ENCODE measurements around the gene MAN1C1. TPM values are rescaled to one million over a fixed set of nuclear protein-coding genes. Genes with fewer than 3 reads are reported as not detected.
A peak's percentile ranks its signal among the peaks of the same experiment; 100 is the strongest.

MAN1C1 gene
- total and polyA plus RNA-seq, 9 of the 15 experiments (the other 6 are each of a cell fraction or from before 2014, with no cell fraction given) = 0.04 to 0.44 (median 0.10) TPM; not detected in 3

GRCh38 chr1:25661043-25661815 is 44.6 kb downstream of the MAN1C1 start:
- in situ Hi-C loops (cut with MboI) = no loop called here
- intact Hi-C loops (cut with micrococcal nuclease) = no loop called here
- no TSS peak for BruUV-seq (replicated peaks)
- no peaks in the 10 kb centered on the region for H3K36me3 ChIP-seq (ENCODE audit: control insufficient read depth, insufficient read depth, low read length)
- no peaks in the 10 kb centered on the region for H3K9me3 ChIP-seq (replicated peaks; ENCODE audit: control insufficient read depth, insufficient read depth, low read depth, low read length)
- H3K4me3 ChIP-seq = no peak overlapping the region
- H2AFZ ChIP-seq (ENCODE audit: low read depth, low read length) = no peak overlapping the region
- no peak overlapping the region for H3K9ac ChIP-seq (ENCODE audit: insufficient read depth in 1 of 2, low read depth in 2 of 2, low read length in 2 of 2)
- ATAC-seq = no peak
- TF ChIP-seq CEBPB (tag; IDR thresholded peaks at IDR 0.05) = no peak
- TF ChIP-seq MYC (IDR thresholded peaks at IDR 0.05; ENCODE audit: low read depth, low read length) = no peak
- no peak for TF ChIP-seq MYC (CRISPR knock-in tag; IDR thresholded peaks at IDR 0.05; ENCODE audit: borderline replicate concordance, low read depth)
- no peak for TF ChIP-seq NCOR1 (IDR thresholded peaks at IDR 0.05)
- no peak for TF ChIP-seq CEBPG (CRISPR knock-in tag; IDR thresholded peaks at IDR 0.05)
- TF ChIP-seq CEBPG (tag; conservative IDR thresholded peaks at IDR 0.05 in 1 of 2, IDR thresholded peaks at IDR 0.05 in 1 of 2) = peak in 1 of 2 experiments; percentile 59; a peak in 1 of 4 replicates
- no peak for TF ChIP-seq ILF3 (IDR thresholded peaks at IDR 0.05; ENCODE audit: borderline replicate concordance)
- no peak for TF ChIP-seq POLR2G (IDR thresholded peaks at IDR 0.05; ENCODE audit: low read depth, low read length)
- 0 out of 2 replicates have a peak, but pooled peaks have one; percentile 15 for TF ChIP-seq ATF3 (IDR thresholded peaks at IDR 0.05)
- TF ChIP-seq ATF3 (CRISPR knock-in tag; conservative IDR thresholded peaks at IDR 0.05) = no peak
- TF ChIP-seq HNRNPH1 (optimal IDR thresholded peaks at IDR 0.05; ENCODE audit: low read depth, low read length) = no peak
- no peak for TF ChIP-seq HSF4 (CRISPR knock-in tag; IDR thresholded peaks at IDR 0.05; ENCODE audit: borderline replicate concordance)
- TF ChIP-seq ZNF23 (CRISPR knock-in tag; IDR thresholded peaks at IDR 0.05) = no peak
- TF ChIP-seq ZNF57 (CRISPR knock-in tag; IDR thresholded peaks at IDR 0.05) = no peak
- no peak for TF ChIP-seq ZNF253 (CRISPR knock-in tag; conservative IDR thresholded peaks at IDR 0.05)
- TF ChIP-seq ID3 (CRISPR knock-in tag; IDR thresholded peaks at IDR 0.05) = no peak
- TF ChIP-seq ID3 (tag; IDR thresholded peaks at IDR 0.05) = no peak
- TF ChIP-seq ZBTB7A (IDR thresholded peaks at IDR 0.05; ENCODE audit: borderline replicate concordance, control insufficient read depth, low read depth, low read length) = no peak
- peaks cover 53 to 67% of the 10 kb centered on the region in 2 experiments for H3K27me3 ChIP-seq (ENCODE audit: control insufficient read depth in 2 of 2, insufficient read depth in 2 of 2, low read length in 2 of 2)
- H3K79me2 ChIP-seq (ENCODE audit: control insufficient read depth, insufficient read depth, low read length) = no peaks in the 10 kb centered on the region
- no peak overlapping the region for H3K4me2 ChIP-seq (ENCODE audit: insufficient read depth, low read length)
- DNase-seq (ENCODE audit: extremely low read depth in 1 of 4, low spot score in 3 of 4) = no peak
- no peaks in the 10 kb centered on the region for H3K4me1 ChIP-seq (replicated peaks in 1 of 2; ENCODE audit: control insufficient read depth in 2 of 2, insufficient read depth in 2 of 2, low read length in 2 of 2)
- FAIRE-seq = no peak
- no peak overlapping the region for H3K27ac ChIP-seq (ENCODE audit: extremely low read depth, low read depth, low read length)
- POLR2A ChIA-PET = interaction anchor here (1.0 kb wide), 2 partner anchors 10 to 24 kb away, joined by 3 to 4 read pairs; no protein-coding TSS in a partner anchor
- CTCF ChIA-PET (ENCODE audit: low intra/inter-chr PET ratio) = no interaction called here
- H3K9me1 ChIP-seq (ENCODE audit: control insufficient read depth, insufficient read depth, low read length) = no peaks in the 10 kb centered on the region
- 3% methylated on average over 8 of the region's 8 CpGs for WGBS (ENCODE audit: insufficient coverage, low coverage, missing lambda C conversion rate)
- H4K20me1 ChIP-seq (replicated peaks; ENCODE audit: control insufficient read depth, insufficient read depth, low read length) = no peaks in the 10 kb centered on the region
